Ectodermal cell (in vitro differentiated cells): Measurements from ENCODE around the gene TDRD7.

Source experiments
- H3K27ac ChIP-seq: 2 replicates; pipeline ENCODE4 v1.7.0; 2013; ENCODE audit warnings: mild to moderate bottlenecking, low read depth, low read length; ENCODE audit not compliant: insufficient read depth, poor library complexity, severe bottlenecking
- H3K27me3 ChIP-seq: 2 replicates; pipeline ENCODE4 v1.7.0; 2013; ENCODE audit warnings: mild to moderate bottlenecking, low read length; ENCODE audit not compliant: insufficient read depth, control insufficient read depth, poor library complexity, severe bottlenecking
- H3K36me3 ChIP-seq: one replicate; pipeline ENCODE4 v1.7.0; 2013; ENCODE audit warnings: low read length; ENCODE audit not compliant: control insufficient read depth, insufficient read depth
- H3K4me1 ChIP-seq: one replicate; pipeline ENCODE4 v1.7.0; 2013; ENCODE audit warnings: low read length; ENCODE audit not compliant: control insufficient read depth, insufficient read depth
- H3K4me3 ChIP-seq: 2 replicates; pipeline ENCODE4 v1.7.0; 2013; ENCODE audit warnings: low read depth, low read length, control low read depth; ENCODE audit not compliant: insufficient read depth
- H3K9me3 ChIP-seq: 2 replicates; pipeline ENCODE4 v1.7.0; 2013; ENCODE audit warnings: mild to moderate bottlenecking, low read length, moderate library complexity; ENCODE audit not compliant: control insufficient read depth
- WGBS, 2 experiments: methylation state at CpG; one replicate each; pipeline ENCODE4 v1.1.7; 2013; ENCODE audit warnings: missing lambda C conversion rate in 2 of 2; 5-methylcytosine and 5-hydroxymethylcytosine counted together

The TDRD7 gene

DNA sequence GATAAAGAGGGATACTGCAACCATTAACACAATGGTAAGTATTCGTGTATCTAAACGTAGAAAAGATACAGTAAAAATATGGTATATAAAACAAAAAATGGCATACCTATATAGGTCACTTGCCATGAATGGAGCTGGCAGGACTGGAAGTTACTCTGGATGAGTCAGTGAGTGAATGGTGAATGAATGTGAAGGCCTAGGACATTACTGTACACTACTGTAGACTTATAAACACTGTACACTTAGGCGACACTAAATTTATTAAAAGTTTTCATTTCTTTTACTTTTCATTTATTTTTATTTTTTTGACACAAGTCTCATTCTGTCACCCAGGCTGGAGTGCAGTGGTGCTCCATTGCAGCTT, 14.1 kb downstream of the TDRD7 start:
- WGBS, 2 experiments, result 89% methylated on average over 1 to 3 of the region's 3 CpGs
- Histone ChIP-seq H3K36me3 (no peaks in the 10 kb centered on the region), H3K27ac (no peak overlapping the region), H3K27me3 (no peaks in the 10 kb centered on the region), H3K9me3 (no peaks in the 10 kb centered on the region), H3K4me3 (no peak overlapping the region), H3K4me1 (no peaks in the 10 kb centered on the region)

DNA sequence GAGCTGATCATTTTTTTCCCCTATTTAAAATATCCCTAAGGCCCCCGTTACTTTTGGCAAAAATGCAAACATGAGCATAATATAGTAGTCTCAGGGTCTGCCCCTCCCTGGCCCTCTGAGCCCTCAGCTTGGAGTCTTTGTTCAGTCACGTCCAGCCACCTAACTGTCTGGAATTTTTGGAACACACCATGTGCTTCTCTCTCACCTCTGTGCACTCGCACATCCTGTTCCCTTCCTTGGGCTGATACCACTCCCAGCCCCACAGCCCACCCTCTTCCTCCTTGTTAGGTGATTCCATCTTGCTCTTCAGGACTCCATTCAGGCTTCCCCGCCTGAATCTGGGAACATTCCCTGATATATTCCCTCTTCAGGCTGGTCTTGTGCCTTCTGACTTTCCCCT, 16.0 kb downstream of the TDRD7 start:
- H3K27ac ChIP-seq, result no peak overlapping the region
- no peak overlapping the region for H3K4me3 ChIP-seq
- H3K9me3 ChIP-seq, result no peaks in the 10 kb centered on the region
- no peaks in the 10 kb centered on the region for H3K36me3 ChIP-seq
- no peaks in the 10 kb centered on the region for H3K27me3 ChIP-seq
- H3K4me1 ChIP-seq, result peaks cover 4% of the 10 kb centered on the region
- 92 to 93% methylated on average over 4 of the region's 4 CpGs for WGBS, 2 experiments

DNA sequence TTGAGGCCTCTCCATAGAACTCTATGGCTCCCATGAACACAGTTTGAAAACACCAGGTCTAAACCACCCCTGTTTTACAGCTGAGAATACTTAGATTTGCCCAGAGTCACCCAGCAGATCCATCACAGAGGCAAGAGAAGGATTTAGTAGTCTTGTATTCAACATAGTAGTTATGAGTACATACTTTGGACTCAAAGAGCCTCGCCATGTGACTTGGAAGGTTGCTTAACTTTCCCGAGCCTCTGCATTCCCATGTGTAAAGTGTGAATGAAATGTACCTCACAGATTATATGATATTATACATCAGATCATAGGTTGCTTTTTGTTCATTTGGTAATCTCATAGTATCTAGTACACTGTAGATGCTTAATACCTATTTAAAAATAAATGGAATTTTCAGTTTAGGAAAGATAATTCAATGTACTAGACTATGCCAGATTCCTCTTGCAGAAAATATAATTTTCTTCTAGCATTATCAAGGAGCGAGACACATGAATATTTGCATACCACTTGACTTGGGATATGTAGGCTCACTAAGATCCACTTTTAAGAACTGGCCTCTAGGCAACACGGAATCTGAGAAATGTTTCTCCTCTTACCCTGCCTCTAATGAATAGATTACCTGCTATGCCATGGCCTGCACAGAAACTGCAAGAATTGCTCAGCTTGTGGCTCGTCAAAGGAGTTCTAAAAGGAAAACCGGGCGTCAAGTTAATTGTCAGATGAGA, 18.6 kb downstream of the TDRD7 start:
- Histone ChIP-seq H3K9me3 (no peaks in the 10 kb centered on the region), H3K4me3 (no peak overlapping the region), H3K4me1 (peaks cover 4% of the 10 kb centered on the region), H3K27me3 (no peaks in the 10 kb centered on the region), H3K27ac (no peak overlapping the region), H3K36me3 (no peaks in the 10 kb centered on the region)
- WGBS, 2 experiments, result 90 to 92% methylated on average over 6 to 7 of the region's 7 CpGs

DNA sequence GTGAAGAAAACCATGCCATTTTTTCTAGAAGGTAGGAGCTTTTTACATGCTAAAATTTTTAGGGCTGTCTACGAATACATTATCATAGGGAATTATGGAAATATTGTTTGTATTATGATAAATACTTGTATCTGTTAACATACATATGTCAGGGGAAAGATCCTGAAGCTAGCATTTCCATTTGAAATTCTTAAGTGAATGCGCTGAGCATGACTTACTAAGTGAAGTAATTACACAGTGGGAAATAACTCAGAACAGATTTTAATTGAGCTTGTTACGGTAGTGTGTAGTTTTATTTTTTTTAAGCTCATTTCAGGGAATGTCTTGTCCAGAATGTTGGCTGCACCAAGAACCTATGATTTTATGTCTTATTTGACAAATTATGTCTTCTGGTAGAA, 19.1 kb downstream of the TDRD7 start:
- 95 to 99% methylated on average over 3 of the region's 3 CpGs for WGBS, 2 experiments
- H3K4me1 ChIP-seq, result peaks cover 4% of the 10 kb centered on the region
- no peak overlapping the region for H3K4me3 ChIP-seq
- no peaks in the 10 kb centered on the region for H3K9me3 ChIP-seq
- no peaks in the 10 kb centered on the region for H3K36me3 ChIP-seq
- H3K27ac ChIP-seq, result no peak overlapping the region
- H3K27me3 ChIP-seq, result no peaks in the 10 kb centered on the region

DNA sequence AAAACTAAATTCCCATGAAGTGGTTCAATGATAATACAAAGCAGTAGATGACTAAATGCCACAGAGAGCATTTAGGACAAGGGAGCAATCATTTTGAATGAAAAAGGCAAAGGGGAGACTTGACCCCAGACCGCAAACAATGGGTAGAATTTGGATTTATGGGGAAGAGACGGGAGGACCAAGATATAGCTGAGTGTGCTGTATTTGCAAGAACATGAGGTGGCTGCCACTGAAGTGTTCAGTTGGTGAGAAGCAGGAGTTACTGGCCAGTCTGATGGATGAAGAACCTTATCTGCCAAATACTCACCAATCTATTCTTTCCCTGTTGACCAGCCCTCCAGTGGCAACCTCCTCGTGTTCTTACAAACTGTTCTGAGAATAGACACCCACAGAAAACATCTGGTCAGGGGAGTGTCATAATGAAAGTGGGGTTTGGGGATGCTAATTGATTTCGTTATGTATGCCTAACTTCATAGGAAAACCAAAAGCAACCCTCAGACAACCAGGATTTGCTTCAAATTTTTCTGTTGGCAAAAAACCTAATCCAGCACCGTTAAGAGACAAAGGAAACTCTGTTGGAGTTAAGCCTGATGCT, 19.8 kb downstream of the TDRD7 start:
- H3K27ac ChIP-seq, result no peak overlapping the region
- H3K9me3 ChIP-seq, result no peaks in the 10 kb centered on the region
- peaks cover 4% of the 10 kb centered on the region for H3K4me1 ChIP-seq
- H3K4me3 ChIP-seq, result no peak overlapping the region
- no peaks in the 10 kb centered on the region for H3K36me3 ChIP-seq
- 84 to 87% methylated on average over 5 of the region's 5 CpGs for WGBS, 2 experiments
- no peaks in the 10 kb centered on the region for H3K27me3 ChIP-seq

DNA sequence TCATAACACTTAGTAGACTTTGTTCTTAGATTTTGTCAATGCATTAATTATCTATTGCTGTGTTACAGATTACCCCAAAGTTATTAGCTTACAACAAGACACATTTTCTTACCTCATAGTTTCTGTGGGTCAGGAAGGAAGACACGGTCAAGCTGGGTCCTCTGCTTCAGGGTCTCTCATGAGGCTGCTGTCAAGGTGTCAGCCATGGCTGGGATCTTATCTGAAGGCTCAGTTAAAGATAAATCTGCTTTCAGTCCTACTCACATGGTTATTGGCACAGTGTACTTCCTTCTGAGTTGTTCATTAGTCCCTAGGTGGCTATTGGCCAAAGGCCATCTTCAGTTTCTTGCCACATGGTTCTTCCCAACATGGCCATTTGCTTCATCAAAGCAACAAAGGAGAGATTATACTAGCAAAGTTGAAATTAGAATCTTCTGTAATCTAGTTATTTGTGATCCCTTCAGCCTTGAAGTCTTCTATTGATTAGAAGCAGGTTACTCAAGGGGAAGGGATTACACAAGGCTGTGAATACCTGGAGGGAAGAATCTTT, 25.2 kb downstream of the TDRD7 start:
- 82 to 93% methylated on average over 1 of the region's 1 CpG for WGBS, 2 experiments
- Histone ChIP-seq H3K27ac (no peak overlapping the region), H3K27me3 (no peaks in the 10 kb centered on the region), H3K4me3 (no peak overlapping the region), H3K4me1 (peaks cover 15% of the 10 kb centered on the region), H3K9me3 (no peaks in the 10 kb centered on the region), H3K36me3 (no peaks in the 10 kb centered on the region)

DNA sequence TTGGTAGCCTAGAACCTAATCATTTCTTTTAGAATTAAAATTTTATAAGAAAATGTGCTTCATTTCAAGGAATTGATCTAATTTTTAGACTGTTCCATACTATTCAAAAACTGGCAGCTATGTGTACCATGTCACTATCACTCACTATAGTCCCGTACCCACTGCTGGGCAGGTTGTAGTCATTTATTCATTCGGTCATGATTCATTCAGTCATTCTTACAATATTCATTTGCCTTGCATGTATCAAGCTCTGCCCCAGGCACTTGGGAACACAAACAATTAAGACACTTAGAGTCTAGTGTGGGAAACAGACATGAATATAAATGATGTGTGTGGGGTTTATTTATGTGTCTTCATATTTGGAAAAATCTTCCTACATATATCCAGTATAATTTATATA, 26.4 kb downstream of the TDRD7 start:
- Histone ChIP-seq H3K27ac (no peak overlapping the region), H3K4me3 (no peak overlapping the region), H3K4me1 (peaks cover 14% of the 10 kb centered on the region), H3K27me3 (no peaks in the 10 kb centered on the region), H3K36me3 (no peaks in the 10 kb centered on the region), H3K9me3 (no peaks in the 10 kb centered on the region)
- 93 to 98% methylated on average over 2 of the region's 2 CpGs for WGBS, 2 experiments

DNA sequence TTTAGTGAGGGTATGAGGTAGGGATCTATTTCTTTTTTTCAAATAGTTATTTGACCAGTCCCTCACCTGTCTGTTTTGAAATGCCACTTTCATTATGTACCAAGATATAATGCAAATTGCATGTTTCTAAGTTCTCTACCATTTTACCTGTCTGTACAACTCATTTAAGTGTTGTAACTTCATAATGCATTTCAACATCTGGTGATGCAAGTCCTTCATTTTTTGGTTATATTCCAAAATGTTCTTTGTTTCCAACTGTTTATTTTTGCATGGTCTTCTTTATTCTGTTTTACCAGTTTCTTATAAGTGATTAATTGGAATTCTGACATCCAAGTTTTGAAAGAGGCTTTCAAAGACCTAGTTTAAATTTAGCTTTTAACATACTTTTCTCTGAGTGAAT, 26.8 kb downstream of the TDRD7 start:
- H3K9me3 ChIP-seq, result no peaks in the 10 kb centered on the region

DNA sequence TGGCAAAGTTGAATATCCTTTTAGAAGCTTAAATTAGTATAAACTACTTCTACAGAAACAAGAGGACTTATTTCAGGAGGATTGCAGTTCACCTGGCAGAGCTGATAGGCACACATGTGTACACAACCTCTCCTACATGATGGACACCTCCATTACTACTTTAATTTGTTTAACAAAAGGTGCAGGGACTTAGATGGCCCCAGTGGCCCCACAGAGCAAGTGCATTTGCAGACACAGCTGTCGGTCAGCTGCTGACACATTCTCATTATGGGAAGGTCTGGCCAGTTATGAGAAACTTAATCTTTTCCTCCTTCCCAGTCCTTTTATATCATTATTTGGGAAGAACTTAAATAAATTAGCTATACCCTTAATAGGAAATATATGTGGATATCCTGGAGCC, 28.3 kb downstream of the TDRD7 start:
- H3K4me1 ChIP-seq, result peaks cover 14% of the 10 kb centered on the region
- H3K4me3 ChIP-seq, result no peak overlapping the region
- H3K27ac ChIP-seq, result no peak overlapping the region
- no peaks in the 10 kb centered on the region for H3K36me3 ChIP-seq
- no peaks in the 10 kb centered on the region for H3K27me3 ChIP-seq
- no peaks in the 10 kb centered on the region for H3K9me3 ChIP-seq
- WGBS, 2 experiments, result 47 to 57% methylated on average over 1 of the region's 1 CpG

More for the DNA sequence above, 26.8 kb downstream of the TDRD7 start:
- Histone ChIP-seq H3K4me1 (peaks cover 14% of the 10 kb centered on the region), H3K27me3 (no peaks in the 10 kb centered on the region), H3K27ac (no peak overlapping the region), H3K4me3 (no peak overlapping the region), H3K36me3 (no peaks in the 10 kb centered on the region)

DNA sequence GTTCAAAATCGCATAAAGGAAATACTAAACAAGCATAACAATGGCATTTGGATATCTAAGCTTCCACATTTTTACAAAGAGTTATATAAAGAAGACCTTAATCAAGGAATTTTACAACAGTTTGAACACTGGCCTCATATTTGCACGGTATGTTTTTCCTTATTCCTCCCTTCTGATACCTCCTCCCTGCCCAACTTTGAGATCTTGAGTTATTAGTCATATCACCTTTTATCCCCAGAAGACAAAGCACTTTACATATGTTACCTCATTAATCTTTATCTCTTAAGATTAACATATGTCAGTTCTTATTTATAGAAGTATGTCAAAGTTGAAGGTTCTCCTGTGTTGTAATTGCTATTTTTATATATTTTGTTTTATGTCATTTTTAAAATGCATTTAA, 29.8 kb downstream of the TDRD7 start:
- Histone ChIP-seq H3K27ac (no peak overlapping the region), H3K27me3 (no peaks in the 10 kb centered on the region), H3K36me3 (no peaks in the 10 kb centered on the region), H3K9me3 (no peaks in the 10 kb centered on the region), H3K4me1 (peaks cover 14% of the 10 kb centered on the region), H3K4me3 (no peak overlapping the region)
- whole genome bisulfite sequencing, 2 experiments, result 76 to 89% methylated on average over 2 of the region's 2 CpGs
